ENCODE results near the gene HADHB.

HADHB gene

GRCh38 chr2:26244309-26245230 lies at the start of gene HADHB, which contains the start of gene HADHA:
Gene HADHB (plus strand): TSS chr2:26244939. CDS start chr2:26254255, 9,316 bp downstream.
Gene HADHA (minus strand): TSS chr2:26244632. CDS start chr2:26244596, 36 bp downstream.
- peak within 1 kb of the TSS; percentile 99 for H3K27ac Mint-ChIP-seq
- peak in 1 of 3 experiments; percentile 11 for TF ChIP-seq CTCF (IDR thresholded peaks at IDR 0.05; ENCODE audit: unreplicated experiment in 3 of 3)
- H3K4me1 Mint-ChIP-seq, result peaks cover 42% of the 10 kb centered on the region
- no peaks in the 10 kb centered on the region for H3K9me3 Mint-ChIP-seq
- H3K36me3 Mint-ChIP-seq (ENCODE audit: low read depth), result no peaks in the 10 kb centered on the region
- no peaks in the 10 kb centered on the region for H3K27me3 Mint-ChIP-seq (ENCODE audit: low read depth)
- peak within 1 kb of the TSS; percentile 98 to 100 (median 98) for H3K4me3 Mint-ChIP-seq

- Mint-ChIP-seq H3K27me3 (ENCODE audit: low read depth) (no peaks in the 10 kb centered on the region), H3K27ac (peak overlapping the region in 2 of 3 experiments; percentile 16), H3K4me1 (peaks cover 28% of the 10 kb centered on the region), H3K4me3 (no peak overlapping the region), H3K9me3 (no peaks in the 10 kb centered on the region), H3K36me3 (ENCODE audit: low read depth) (peaks cover 85% of the 10 kb centered on the region)
- no peak for TF ChIP-seq CTCF (IDR thresholded peaks at IDR 0.05; ENCODE audit: unreplicated experiment in 3 of 3)
Measured at GRCh38 chr2:26195040-26195984, 49.4 kb upstream of the HADHB start.

- no peaks in the 10 kb centered on the region for H3K9me3 Mint-ChIP-seq
- H3K27me3 Mint-ChIP-seq (ENCODE audit: low read depth), result no peaks in the 10 kb centered on the region
- peaks cover 82% of the 10 kb centered on the region for H3K36me3 Mint-ChIP-seq (ENCODE audit: low read depth)
- H3K4me3 Mint-ChIP-seq, result no peak overlapping the region
- no peak for TF ChIP-seq CTCF (IDR thresholded peaks at IDR 0.05; ENCODE audit: unreplicated experiment in 3 of 3)
- no peak overlapping the region for H3K27ac Mint-ChIP-seq
- peaks cover 28% of the 10 kb centered on the region for H3K4me1 Mint-ChIP-seq
Measured at GRCh38 chr2:26196683-26197418, 47.9 kb upstream of the HADHB start.

- Mint-ChIP-seq H3K36me3 (ENCODE audit: low read depth) (peaks cover 87% of the 10 kb centered on the region), H3K27ac (no peak overlapping the region), H3K4me3 (no peak overlapping the region), H3K4me1 (peaks cover 28% of the 10 kb centered on the region), H3K9me3 (no peaks in the 10 kb centered on the region), H3K27me3 (ENCODE audit: low read depth) (no peaks in the 10 kb centered on the region)
- no peak for TF ChIP-seq CTCF (IDR thresholded peaks at IDR 0.05; ENCODE audit: unreplicated experiment in 3 of 3)
Measured at GRCh38 chr2:26197516-26197915, 47.2 kb upstream of the HADHB start.

GRCh38 chr2:26202981-26203490 lies 41.7 kb upstream of the HADHB start:
- H3K9me3 Mint-ChIP-seq, result no peaks in the 10 kb centered on the region
- no peaks in the 10 kb centered on the region for H3K27me3 Mint-ChIP-seq (ENCODE audit: low read depth)
- H3K4me1 Mint-ChIP-seq, result no peaks in the 10 kb centered on the region
- H3K27ac Mint-ChIP-seq, result no peak overlapping the region
- peaks cover 69% of the 10 kb centered on the region for H3K36me3 Mint-ChIP-seq (ENCODE audit: low read depth)
- no peak for TF ChIP-seq CTCF (IDR thresholded peaks at IDR 0.05; ENCODE audit: unreplicated experiment in 3 of 3)
- H3K4me3 Mint-ChIP-seq, result no peak overlapping the region
